ENCODE measurements around the gene ATP9B. TPM values are rescaled to one million over a fixed set of nuclear protein-coding genes. Genes with fewer than 3 reads are reported as not detected.
"Not testable (repeated sequence)": the region's sequence is repeated elsewhere in the genome, so short reads cannot be mapped to it uniquely, and the experiment has no call there.

ATP9B gene
- total and polyA plus RNA-seq, 9 donors = 11.2 to 31.2 (median 16.0) TPM

- Histone ChIP-seq H3K36me3 (ENCODE audit: control insufficient read depth, insufficient read depth, low read length) (peaks cover 27% of the 10 kb centered on the region), H3K9me3 (replicated peaks; ENCODE audit: control insufficient read depth, low read depth, low read length) (no peaks in the 10 kb centered on the region), H3K4me3 (ENCODE audit: low read length) (no peak overlapping the region), H3K27me3 (ENCODE audit: control insufficient read depth, insufficient read depth, low read length) (no peaks in the 10 kb centered on the region), H3K27ac (ENCODE audit: low read length) (no peak overlapping the region), H3K4me1 (ENCODE audit: control insufficient read depth, insufficient read depth, low read length) (no peaks in the 10 kb centered on the region)
- no peak for DNase-seq
- WGBS (ENCODE audit: insufficient coverage) = 99% methylated on average over 17 of the region's 18 CpGs
Measured at GRCh38 chr18:79167526-79168190, 98.5 kb downstream of the ATP9B start.

- Histone ChIP-seq H3K27ac (ENCODE audit: low read length) (no peak overlapping the region), H3K4me1 (ENCODE audit: control insufficient read depth, insufficient read depth, low read length) (no peaks in the 10 kb centered on the region), H3K9me3 (replicated peaks; ENCODE audit: control insufficient read depth, low read depth, low read length) (no peaks in the 10 kb centered on the region), H3K4me3 (ENCODE audit: low read length) (no peak overlapping the region), H3K27me3 (ENCODE audit: control insufficient read depth, insufficient read depth, low read length) (no peaks in the 10 kb centered on the region), H3K36me3 (ENCODE audit: control insufficient read depth, insufficient read depth, low read length) (peaks cover 27% of the 10 kb centered on the region)
- WGBS (ENCODE audit: insufficient coverage) = 75% methylated on average over 8 of the region's 8 CpGs
- DNase-seq = no peak
Measured at GRCh38 chr18:79169958-79170555, 100.9 kb downstream of the ATP9B start.

- H3K27me3 ChIP-seq (ENCODE audit: control insufficient read depth, insufficient read depth, low read length); DNase-seq; H3K27ac ChIP-seq (ENCODE audit: low read length); H3K9me3 ChIP-seq (replicated peaks; ENCODE audit: control insufficient read depth, low read depth, low read length); H3K4me1 ChIP-seq (ENCODE audit: control insufficient read depth, insufficient read depth, low read length); H3K4me3 ChIP-seq (ENCODE audit: low read length): not testable (repeated sequence)
- WGBS (ENCODE audit: insufficient coverage) = 99% methylated on average over 19 of the region's 27 CpGs
- H3K36me3 ChIP-seq (ENCODE audit: control insufficient read depth, insufficient read depth, low read length) = peaks cover 12% of the 10 kb centered on the region
Measured at GRCh38 chr18:79172331-79172730, 103.1 kb downstream of the ATP9B start.

GRCh38 chr18:79173742-79174141, 104.5 kb downstream of the ATP9B start:
- no peak overlapping the region for H3K4me3 ChIP-seq (ENCODE audit: low read length)
- no peak overlapping the region for H3K27ac ChIP-seq (ENCODE audit: low read length)
- 83% methylated on average over 1 of the region's 2 CpGs for WGBS (ENCODE audit: insufficient coverage)
- DNase-seq = no peak
- no peaks in the 10 kb centered on the region for H3K4me1 ChIP-seq (ENCODE audit: control insufficient read depth, insufficient read depth, low read length)
- H3K9me3 ChIP-seq (replicated peaks; ENCODE audit: control insufficient read depth, low read depth, low read length) = no peaks in the 10 kb centered on the region
- H3K36me3 ChIP-seq (ENCODE audit: control insufficient read depth, insufficient read depth, low read length) = peaks cover 9% of the 10 kb centered on the region
- H3K27me3 ChIP-seq (ENCODE audit: control insufficient read depth, insufficient read depth, low read length) = no peaks in the 10 kb centered on the region

GRCh38 chr18:79178113-79178531, 108.9 kb downstream of the ATP9B start:
- Histone ChIP-seq H3K4me3 (ENCODE audit: low read length) (no peak overlapping the region), H3K27me3 (ENCODE audit: control insufficient read depth, insufficient read depth, low read length) (no peaks in the 10 kb centered on the region), H3K9me3 (replicated peaks; ENCODE audit: control insufficient read depth, low read depth, low read length) (no peaks in the 10 kb centered on the region), H3K27ac (ENCODE audit: low read length) (no peak overlapping the region), H3K4me1 (ENCODE audit: control insufficient read depth, insufficient read depth, low read length) (no peaks in the 10 kb centered on the region), H3K36me3 (ENCODE audit: control insufficient read depth, insufficient read depth, low read length) (peaks cover 9% of the 10 kb centered on the region)
- no peak for DNase-seq
- 92% methylated on average over 9 of the region's 10 CpGs for WGBS (ENCODE audit: insufficient coverage)

GRCh38 chr18:79182047-79182713, 113.0 kb downstream of the ATP9B start:
- Histone ChIP-seq H3K27me3 (ENCODE audit: control insufficient read depth, insufficient read depth, low read length) (no peaks in the 10 kb centered on the region), H3K27ac (ENCODE audit: low read length) (no peak overlapping the region), H3K4me1 (ENCODE audit: control insufficient read depth, insufficient read depth, low read length) (no peaks in the 10 kb centered on the region), H3K36me3 (ENCODE audit: control insufficient read depth, insufficient read depth, low read length) (peaks cover 8% of the 10 kb centered on the region), H3K4me3 (ENCODE audit: low read length) (no peak overlapping the region), H3K9me3 (replicated peaks; ENCODE audit: control insufficient read depth, low read depth, low read length) (no peaks in the 10 kb centered on the region)
- no peak for DNase-seq
- 66% methylated on average over 3 of the region's 3 CpGs for WGBS (ENCODE audit: insufficient coverage)

GRCh38 chr18:79185648-79186047, 116.5 kb downstream of the ATP9B start:
- Histone ChIP-seq H3K27me3 (ENCODE audit: control insufficient read depth, insufficient read depth, low read length) (no peaks in the 10 kb centered on the region), H3K36me3 (ENCODE audit: control insufficient read depth, insufficient read depth, low read length) (peaks cover 3% of the 10 kb centered on the region), H3K4me1 (ENCODE audit: control insufficient read depth, insufficient read depth, low read length) (no peaks in the 10 kb centered on the region), H3K4me3 (ENCODE audit: low read length) (no peak overlapping the region), H3K27ac (ENCODE audit: low read length) (no peak overlapping the region), H3K9me3 (replicated peaks; ENCODE audit: control insufficient read depth, low read depth, low read length) (no peaks in the 10 kb centered on the region)
- DNase-seq = peak; percentile 11
- WGBS (ENCODE audit: insufficient coverage) = no CpG with 5 or more reads among the region's 3 CpGs

GRCh38 chr18:79186649-79187048, 117.5 kb downstream of the ATP9B start:
- WGBS (ENCODE audit: insufficient coverage) = 80% methylated on average over 1 of the region's 2 CpGs
- Histone ChIP-seq H3K4me3 (ENCODE audit: low read length) (no peak overlapping the region), H3K27me3 (ENCODE audit: control insufficient read depth, insufficient read depth, low read length) (no peaks in the 10 kb centered on the region), H3K9me3 (replicated peaks; ENCODE audit: control insufficient read depth, low read depth, low read length) (no peaks in the 10 kb centered on the region), H3K27ac (ENCODE audit: low read length) (no peak overlapping the region), H3K4me1 (ENCODE audit: control insufficient read depth, insufficient read depth, low read length) (no peaks in the 10 kb centered on the region), H3K36me3 (ENCODE audit: control insufficient read depth, insufficient read depth, low read length) (peaks cover 3% of the 10 kb centered on the region)
- DNase-seq = no peak

- peaks cover 3% of the 10 kb centered on the region for H3K36me3 ChIP-seq (ENCODE audit: control insufficient read depth, insufficient read depth, low read length)
- no peak overlapping the region for H3K4me3 ChIP-seq (ENCODE audit: low read length)
- WGBS (ENCODE audit: insufficient coverage) = 47% methylated on average over 5 of the region's 7 CpGs
- H3K4me1 ChIP-seq (ENCODE audit: control insufficient read depth, insufficient read depth, low read length) = no peaks in the 10 kb centered on the region
- no peaks in the 10 kb centered on the region for H3K27me3 ChIP-seq (ENCODE audit: control insufficient read depth, insufficient read depth, low read length)
- no peak overlapping the region for H3K27ac ChIP-seq (ENCODE audit: low read length)
- DNase-seq = no peak
- no peaks in the 10 kb centered on the region for H3K9me3 ChIP-seq (replicated peaks; ENCODE audit: control insufficient read depth, low read depth, low read length)
Measured at GRCh38 chr18:79187532-79188277, 118.5 kb downstream of the ATP9B start.

- WGBS (ENCODE audit: insufficient coverage) = no CpG with 5 or more reads among the region's 4 CpGs
- Histone ChIP-seq H3K27me3 (ENCODE audit: control insufficient read depth, insufficient read depth, low read length) (no peaks in the 10 kb centered on the region), H3K9me3 (replicated peaks; ENCODE audit: control insufficient read depth, low read depth, low read length) (no peaks in the 10 kb centered on the region), H3K4me1 (ENCODE audit: control insufficient read depth, insufficient read depth, low read length) (no peaks in the 10 kb centered on the region), H3K36me3 (ENCODE audit: control insufficient read depth, insufficient read depth, low read length) (peaks cover 11% of the 10 kb centered on the region), H3K27ac (ENCODE audit: low read length) (no peak overlapping the region), H3K4me3 (ENCODE audit: low read length) (no peak overlapping the region)
- no peak for DNase-seq
Measured at GRCh38 chr18:79191418-79191817, 122.2 kb downstream of the ATP9B start.
